SK-N-SH (cell line): ENCODE results near the gene P2RX1.

Source experiments
- CTCF ChIP-seq: fragments of 200-600 bp; sonication (generic); IDR thresholded peaks from 2 replicates; pipeline ENCODE4 v1.6.1; 2017; ENCODE audit warnings: antibody characterized with exemption, mild to moderate bottlenecking, moderate library complexity
- EP300 ChIP-seq, 2 experiments: IDR thresholded peaks; 2 replicates each; pipeline versions ENCODE4 v1.4.0 to v1.6.1; 2012; ENCODE audit warnings: borderline replicate concordance in 1 of 2, low read depth in 1 of 2, low read length in 1 of 2
- GABPA ChIP-seq: IDR thresholded peaks from 2 replicates; pipeline ENCODE4 v1.4.0; 2012; ENCODE audit warnings: low read depth, mild to moderate bottlenecking
- POLR2AphosphoS5 ChIP-seq: IDR thresholded peaks from 2 replicates; pipeline ENCODE4 v1.6.1; 2012; ENCODE audit warnings: low read depth, low read length
- RCOR1 ChIP-seq: fragments of 150-350 bp; IDR thresholded peaks from 2 replicates; pipeline ENCODE4 v1.6.1; 2017; ENCODE audit warnings: antibody characterized with exemption, low read length
- REST ChIP-seq: IDR thresholded peaks from 2 replicates; pipeline ENCODE4 v1.6.1; 2012; ENCODE audit warnings: mild to moderate bottlenecking, low read depth, low read length, moderate library complexity
- RXRA ChIP-seq: IDR thresholded peaks from 2 replicates; pipeline ENCODE4 v1.4.0; 2012; ENCODE audit warnings: low read depth, mild to moderate bottlenecking, borderline replicate concordance
- SMC3 ChIP-seq: IDR thresholded peaks from 2 replicates; pipeline ENCODE4 v1.6.1; 2012; ENCODE audit warnings: low read depth, low read length, improper control_type of control experiment

- TF ChIP-seq EP300 (IDR thresholded peaks at IDR 0.05; ENCODE audit: borderline replicate concordance in 1 of 2, low read depth in 1 of 2, low read length in 1 of 2) (no peak), POLR2AphosphoS5 (no peak), CTCF (no peak), RCOR1 (no peak), GABPA (no peak), REST (no peak), RXRA (no peak), SMC3 (no peak)
Measured at GRCh38 chr17:3927628-3928340, 11.5 kb upstream of the P2RX1 start.
